GM12878 (cell line): Measurements from ENCODE around the gene DPP6. TPM values are rescaled to one million over a fixed set of nuclear protein-coding genes. Genes with fewer than 3 reads are reported as not detected.

Experiments used
- ATAC-seq: fragments of 200-7000 bp; cut with Tn5 transposase; 3 replicates; pipeline ENCODE4 v1.9.1; 2020; ENCODE audit warnings: mild to moderate bottlenecking, moderate library complexity
- BruUV-seq: library from RNA; stranded (reverse); fragments of 400-500 nt; replicated peaks from 2 replicates; lab custom pipeline; 2021; lab: Mats Ljungman, UMichigan
- CTCF ChIA-PET: fragments of 300-600 bp; sonication (Branson Sonifier 250); formaldehyde crosslinking; extraction: SDS; loops from one replicate; lab custom pipeline; 2021; ENCODE audit warnings: inconsistent platforms; lab: Yijun Ruan, JAX
- POLR2A ChIA-PET: fragments of 350-600 bp; formaldehyde crosslinking; extraction: SDS; loops from one replicate; lab custom pipeline; 2021; ENCODE audit warnings: inconsistent platforms; lab: Charles Lee
- RAD21 ChIA-PET: fragments of 300-600 bp; sonication (Branson Sonifier 250); formaldehyde crosslinking; loops from one replicate; lab custom pipeline; 2023; ENCODE audit warnings: antibody characterized with exemption; ENCODE audit not compliant: unreplicated experiment; lab: Charles Lee
- SMC1A ChIA-PET: fragments of 300-600 bp; sonication (Branson Sonifier 250); formaldehyde crosslinking; loops from one replicate; lab custom pipeline; 2023; ENCODE audit not compliant: unreplicated experiment, uncharacterized antibody; lab: Charles Lee
- DNase-seq: peaks from one replicate; pipeline ENCODE4 v3.0.0-alpha.2; 2011; ENCODE audit warnings: low read depth, low spot score
- FAIRE-seq: peaks from 3 replicates; lab custom pipeline; 2011; peaks lifted over from hg19 to GRCh38; lab: Jason Lieb, UNC
- H2AFZ ChIP-seq: 2 replicates; pipeline ENCODE4 v1.6.0; 2011; ENCODE audit warnings: low read depth, low read length, control low read depth; ENCODE audit not compliant: control insufficient read depth
- H3K27ac ChIP-seq: 2 replicates; pipeline ENCODE4 v1.5.1; 2011; ENCODE audit warnings: control low read depth; ENCODE audit not compliant: control insufficient read depth, insufficient read depth
- H3K27me3 ChIP-seq, 2 experiments: replicated peaks in 1 of 2; 2 replicates each; pipeline versions ENCODE4 v1.6.0 to v1.6.1; 2011; ENCODE audit warnings: low read length in 1 of 2; ENCODE audit not compliant: control insufficient read depth in 2 of 2, insufficient read depth in 2 of 2
- H3K36me3 ChIP-seq, 2 experiments: 2 replicates each; pipeline ENCODE4 v1.5.1; 2011; ENCODE audit warnings: low read length in 1 of 2; ENCODE audit not compliant: control insufficient read depth in 2 of 2, insufficient read depth in 2 of 2
- H3K4me1 ChIP-seq: 2 replicates; pipeline ENCODE4 v1.6.1; 2011; ENCODE audit warnings: mild to moderate bottlenecking, low read length, moderate library complexity, mixed read lengths; ENCODE audit not compliant: control insufficient read depth, insufficient read depth
- H3K4me2 ChIP-seq: 2 replicates; pipeline ENCODE4 v1.6.0; 2011; ENCODE audit warnings: control low read depth; ENCODE audit not compliant: control insufficient read depth, insufficient read depth
- H3K4me3 ChIP-seq: fragments of 200-600 bp; sonication (generic); 2 replicates; pipeline ENCODE4 v1.5.1; 2016
- H3K79me2 ChIP-seq: 2 replicates; pipeline ENCODE4 v1.6.0; 2011; ENCODE audit warnings: low read length; ENCODE audit not compliant: control insufficient read depth, insufficient read depth
- H3K9ac ChIP-seq: 2 replicates; pipeline ENCODE4 v1.8.0; 2011; ENCODE audit warnings: low read length, control low read depth, mixed read lengths; ENCODE audit not compliant: control insufficient read depth, insufficient read depth
- H3K9me3 ChIP-seq: replicated peaks from 3 replicates; pipeline ENCODE4 v1.5.1; 2011; ENCODE audit warnings: mild to moderate bottlenecking, low read length; ENCODE audit not compliant: control insufficient read depth, insufficient read depth
- H4K20me1 ChIP-seq: 2 replicates; pipeline ENCODE4 v1.6.0; 2011; ENCODE audit not compliant: control insufficient read depth, insufficient read depth
- BCL11A ChIP-seq: IDR thresholded peaks from 2 replicates; pipeline ENCODE4 v1.6.1; 2011; ENCODE audit warnings: low read depth, low read length
- CREM ChIP-seq: IDR thresholded peaks from 2 replicates; pipeline ENCODE4 v1.6.1; 2014; ENCODE audit warnings: antibody characterized with exemption, low read depth
- GABPA ChIP-seq: IDR thresholded peaks from 2 replicates; pipeline ENCODE4 v1.6.1; 2014; ENCODE audit warnings: antibody characterized with exemption, low read depth, mild to moderate bottlenecking, inconsistent platforms
- HSF1 ChIP-seq: fragments of 150-350 bp; IDR thresholded peaks from 2 replicates; pipeline ENCODE4 v1.6.1; 2014; ENCODE audit warnings: mild to moderate bottlenecking, low read depth, low read length
- KAT2A ChIP-seq: conservative IDR thresholded peaks from 2 replicates; pipeline ENCODE4 v1.6.1; 2011; ENCODE audit warnings: low read depth, low read length; ENCODE audit not compliant: control insufficient read depth
- LARP7 ChIP-seq: fragments of 450-650 bp; IDR thresholded peaks from 2 replicates; pipeline ENCODE4 v1.6.1; 2017; ENCODE audit warnings: mild to moderate bottlenecking
- MEF2B ChIP-seq: fragments of 450-650 bp; IDR thresholded peaks from 2 replicates; pipeline ENCODE4 v1.6.1; 2018; ENCODE audit warnings: mild to moderate bottlenecking, moderate library complexity; ENCODE audit not compliant: partially characterized antibody, poor library complexity, severe bottlenecking
- NBN ChIP-seq: fragments of 450-650 bp; IDR thresholded peaks from 2 replicates; pipeline ENCODE4 v1.6.1; 2016
- PAX8 ChIP-seq: fragments of 450-650 bp; IDR thresholded peaks from 2 replicates; pipeline ENCODE4 v1.6.1; 2017; ENCODE audit warnings: mild to moderate bottlenecking, moderate library complexity
- RAD51 ChIP-seq: fragments of 450-650 bp; IDR thresholded peaks from 2 replicates; pipeline ENCODE4 v1.6.1; 2016; ENCODE audit warnings: moderate library complexity, mild to moderate bottlenecking, inconsistent platforms
- SUPT20H ChIP-seq: IDR thresholded peaks from 2 replicates; pipeline ENCODE4 v1.6.1; 2011; ENCODE audit warnings: low read depth, mild to moderate bottlenecking, low read length, moderate library complexity, borderline replicate concordance; ENCODE audit not compliant: control insufficient read depth
- WGBS: methylation state at CpG from one replicate; pipeline ENCODE4 v1.1.6; 2016; ENCODE audit warnings: low lambda C conversion rate; ENCODE audit not compliant: insufficient replicate concordance, insufficient coverage; ENCODE audit errors: missing lambda C conversion rate; 5-methylcytosine and 5-hydroxymethylcytosine counted together
- in situ Hi-C: fragments of 300-500 bp; cut with MboI; formaldehyde crosslinking; loops from 9 replicates; pipeline ENCODE4 v1.14.3; 2018; ENCODE audit warnings: mixed read lengths
- intact Hi-C: fragments of 100-400 bp; cut with micrococcal nuclease; formaldehyde crosslinking; loops from one replicate; pipeline ENCODE4 v1.14.2; 2022; ENCODE audit not compliant: unreplicated experiment
- polyA plus RNA-seq, 11 experiments: library from polyadenylated mRNA; depleted of rRNA in 4 of 11; unstranded in 6 of 11; stranded (reverse) in 5 of 11; fragments of >200 nt; fragmentation: Nextera tagmentation in 4 of 11; fragmentation: Illumina TruSeq in 1 of 11; extraction: Ambion mirVana in 4 of 11; extraction: Trizol in 1 of 11; gene quantifications; 1 replicate in 1 of 11; 2 replicates in 10 of 11; pipeline versions ENCODE4 v1.2.1 to v1.2.3, GENCODE V29; 2011 to 2016; ENCODE audit warnings: inconsistent platforms in 2 of 11, missing spikeins in 2 of 11, low read depth in 1 of 11
- total RNA-seq, 4 experiments: library from RNA; depleted of rRNA in 3 of 4; stranded (reverse); fragments of >200 nt in 3 of 4; fragmentation: Illumina TruSeq in 1 of 4; extraction: Trizol in 1 of 4; gene quantifications; 2 replicates each; pipeline versions ENCODE4 v1.2.1 to v1.2.3, GENCODE V29; 2013 to 2021
- TF ChIP-seq, protein P1 (sequence below): IDR thresholded peaks from 2 replicates; pipeline ENCODE4 v1.6.1; 2012; ENCODE audit warnings: mild to moderate bottlenecking, low read depth, low read length
- TF ChIP-seq, protein P2 (sequence below), 3 experiments: IDR thresholded peaks in 2 of 3; conservative IDR thresholded peaks in 1 of 3; 2 replicates each; pipeline ENCODE4 v1.5.1; 2011; ENCODE audit warnings: low read depth in 3 of 3, low read length in 3 of 3, mild to moderate bottlenecking in 3 of 3, control low read depth in 2 of 3, moderate library complexity in 2 of 3, inconsistent platforms in 1 of 3, mixed read lengths in 1 of 3; ENCODE audit not compliant: control insufficient read depth in 2 of 3, insufficient read depth in 1 of 3; ENCODE audit errors: extremely low read depth in 1 of 3
- TF ChIP-seq, protein P3 (sequence below): fragments of 450-650 bp; IDR thresholded peaks from 2 replicates; pipeline ENCODE4 v1.6.1; 2017; ENCODE audit warnings: mild to moderate bottlenecking, low read depth, inconsistent platforms; ENCODE audit not compliant: poor library complexity, severe bottlenecking

The DPP6 gene
- total and polyA plus RNA-seq, 10 of the 15 experiments (the other 5 are each of a cell fraction or from before 2014, with no cell fraction given): not detected

DNA sequence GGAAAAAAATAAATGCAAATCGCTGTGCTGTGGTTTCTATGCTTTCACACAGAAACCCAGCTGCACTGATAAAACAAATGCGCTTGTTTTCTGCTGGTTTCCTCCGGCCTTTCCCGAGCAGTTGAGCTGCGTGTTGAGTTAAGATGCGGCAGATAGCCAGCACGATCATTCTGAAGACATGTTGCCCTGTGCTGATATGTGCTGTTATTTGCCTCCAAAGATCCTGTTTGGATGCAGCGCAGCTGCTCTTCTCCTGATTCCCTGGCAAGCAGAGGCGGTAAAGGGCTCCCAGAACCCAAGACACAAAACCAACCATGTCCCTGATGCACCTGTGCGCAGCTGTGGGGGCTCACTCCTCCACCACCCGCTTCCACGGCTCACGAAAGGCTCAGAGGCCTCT lies 725.3 kb downstream of the DPP6 start:
- intact Hi-C loops (no loop called here), in situ Hi-C loops (no loop called here)
- 52% methylated on average over 13 of the region's 13 CpGs for WGBS
- ChIA-PET SMC1A (no interaction called here), CTCF (no interaction called here), RAD21 (no interaction called here), POLR2A (no interaction called here)
- no peaks in the 10 kb centered on the region for H3K79me2 ChIP-seq
- H3K27me3 ChIP-seq: no peaks in the 10 kb centered on the region
- FAIRE-seq (no peak), DNase-seq (no peak), ATAC-seq (no peak)
- no peak overlapping the region for H3K4me3 ChIP-seq
- no peak overlapping the region for H3K27ac ChIP-seq
- TF ChIP-seq RAD51 (no peak), HSF1 (no peak), CREM (no peak), LARP7 (no peak), BCL11A (no peak), MEF2B (no peak), SUPT20H (no peak), GABPA (no peak), PAX8 (no peak), NBN (no peak), KAT2A (no peak)
- TF ChIP-seq, protein P1, sequence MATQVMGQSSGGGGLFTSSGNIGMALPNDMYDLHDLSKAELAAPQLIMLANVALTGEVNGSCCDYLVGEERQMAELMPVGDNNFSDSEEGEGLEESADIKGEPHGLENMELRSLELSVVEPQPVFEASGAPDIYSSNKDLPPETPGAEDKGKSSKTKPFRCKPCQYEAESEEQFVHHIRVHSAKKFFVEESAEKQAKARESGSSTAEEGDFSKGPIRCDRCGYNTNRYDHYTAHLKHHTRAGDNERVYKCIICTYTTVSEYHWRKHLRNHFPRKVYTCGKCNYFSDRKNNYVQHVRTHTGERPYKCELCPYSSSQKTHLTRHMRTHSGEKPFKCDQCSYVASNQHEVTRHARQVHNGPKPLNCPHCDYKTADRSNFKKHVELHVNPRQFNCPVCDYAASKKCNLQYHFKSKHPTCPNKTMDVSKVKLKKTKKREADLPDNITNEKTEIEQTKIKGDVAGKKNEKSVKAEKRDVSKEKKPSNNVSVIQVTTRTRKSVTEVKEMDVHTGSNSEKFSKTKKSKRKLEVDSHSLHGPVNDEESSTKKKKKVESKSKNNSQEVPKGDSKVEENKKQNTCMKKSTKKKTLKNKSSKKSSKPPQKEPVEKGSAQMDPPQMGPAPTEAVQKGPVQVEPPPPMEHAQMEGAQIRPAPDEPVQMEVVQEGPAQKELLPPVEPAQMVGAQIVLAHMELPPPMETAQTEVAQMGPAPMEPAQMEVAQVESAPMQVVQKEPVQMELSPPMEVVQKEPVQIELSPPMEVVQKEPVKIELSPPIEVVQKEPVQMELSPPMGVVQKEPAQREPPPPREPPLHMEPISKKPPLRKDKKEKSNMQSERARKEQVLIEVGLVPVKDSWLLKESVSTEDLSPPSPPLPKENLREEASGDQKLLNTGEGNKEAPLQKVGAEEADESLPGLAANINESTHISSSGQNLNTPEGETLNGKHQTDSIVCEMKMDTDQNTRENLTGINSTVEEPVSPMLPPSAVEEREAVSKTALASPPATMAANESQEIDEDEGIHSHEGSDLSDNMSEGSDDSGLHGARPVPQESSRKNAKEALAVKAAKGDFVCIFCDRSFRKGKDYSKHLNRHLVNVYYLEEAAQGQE: no peak
- TF ChIP-seq, protein P2, sequence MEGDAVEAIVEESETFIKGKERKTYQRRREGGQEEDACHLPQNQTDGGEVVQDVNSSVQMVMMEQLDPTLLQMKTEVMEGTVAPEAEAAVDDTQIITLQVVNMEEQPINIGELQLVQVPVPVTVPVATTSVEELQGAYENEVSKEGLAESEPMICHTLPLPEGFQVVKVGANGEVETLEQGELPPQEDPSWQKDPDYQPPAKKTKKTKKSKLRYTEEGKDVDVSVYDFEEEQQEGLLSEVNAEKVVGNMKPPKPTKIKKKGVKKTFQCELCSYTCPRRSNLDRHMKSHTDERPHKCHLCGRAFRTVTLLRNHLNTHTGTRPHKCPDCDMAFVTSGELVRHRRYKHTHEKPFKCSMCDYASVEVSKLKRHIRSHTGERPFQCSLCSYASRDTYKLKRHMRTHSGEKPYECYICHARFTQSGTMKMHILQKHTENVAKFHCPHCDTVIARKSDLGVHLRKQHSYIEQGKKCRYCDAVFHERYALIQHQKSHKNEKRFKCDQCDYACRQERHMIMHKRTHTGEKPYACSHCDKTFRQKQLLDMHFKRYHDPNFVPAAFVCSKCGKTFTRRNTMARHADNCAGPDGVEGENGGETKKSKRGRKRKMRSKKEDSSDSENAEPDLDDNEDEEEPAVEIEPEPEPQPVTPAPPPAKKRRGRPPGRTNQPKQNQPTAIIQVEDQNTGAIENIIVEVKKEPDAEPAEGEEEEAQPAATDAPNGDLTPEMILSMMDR (IDR thresholded peaks at IDR 0.05 in 2 of 3, conservative IDR thresholded peaks at IDR 0.05 in 1 of 3; ENCODE audit: control insufficient read depth in 2 of 3, extremely low read depth in 1 of 3, insufficient read depth in 1 of 3, low read depth in 3 of 3, low read length in 3 of 3): no peak
- TF ChIP-seq, protein P3, sequence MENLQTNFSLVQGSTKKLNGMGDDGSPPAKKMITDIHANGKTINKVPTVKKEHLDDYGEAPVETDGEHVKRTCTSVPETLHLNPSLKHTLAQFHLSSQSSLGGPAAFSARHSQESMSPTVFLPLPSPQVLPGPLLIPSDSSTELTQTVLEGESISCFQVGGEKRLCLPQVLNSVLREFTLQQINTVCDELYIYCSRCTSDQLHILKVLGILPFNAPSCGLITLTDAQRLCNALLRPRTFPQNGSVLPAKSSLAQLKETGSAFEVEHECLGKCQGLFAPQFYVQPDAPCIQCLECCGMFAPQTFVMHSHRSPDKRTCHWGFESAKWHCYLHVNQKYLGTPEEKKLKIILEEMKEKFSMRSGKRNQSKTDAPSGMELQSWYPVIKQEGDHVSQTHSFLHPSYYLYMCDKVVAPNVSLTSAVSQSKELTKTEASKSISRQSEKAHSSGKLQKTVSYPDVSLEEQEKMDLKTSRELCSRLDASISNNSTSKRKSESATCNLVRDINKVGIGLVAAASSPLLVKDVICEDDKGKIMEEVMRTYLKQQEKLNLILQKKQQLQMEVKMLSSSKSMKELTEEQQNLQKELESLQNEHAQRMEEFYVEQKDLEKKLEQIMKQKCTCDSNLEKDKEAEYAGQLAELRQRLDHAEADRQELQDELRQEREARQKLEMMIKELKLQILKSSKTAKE: no peak
- H3K4me2 ChIP-seq: no peak overlapping the region
- H3K9me3 ChIP-seq: no peaks in the 10 kb centered on the region; the same call in 2 of the 3 replicates
- H3K36me3 ChIP-seq: no peaks in the 10 kb centered on the region
- no TSS peak for BruUV-seq
- no peak overlapping the region for H3K9ac ChIP-seq
- no peaks in the 10 kb centered on the region for H3K4me1 ChIP-seq
- H4K20me1 ChIP-seq: no peaks in the 10 kb centered on the region
- H2AFZ ChIP-seq: no peak overlapping the region
